ENCODE data around the gene HOXC10. TPM values are rescaled to one million over a fixed set of nuclear protein-coding genes. Genes with fewer than 3 reads are reported as not detected.

The HOXC10 gene
- total RNA-seq, 2 donors from 2014 or later: 0.51 to 7.2 TPM

DNA sequence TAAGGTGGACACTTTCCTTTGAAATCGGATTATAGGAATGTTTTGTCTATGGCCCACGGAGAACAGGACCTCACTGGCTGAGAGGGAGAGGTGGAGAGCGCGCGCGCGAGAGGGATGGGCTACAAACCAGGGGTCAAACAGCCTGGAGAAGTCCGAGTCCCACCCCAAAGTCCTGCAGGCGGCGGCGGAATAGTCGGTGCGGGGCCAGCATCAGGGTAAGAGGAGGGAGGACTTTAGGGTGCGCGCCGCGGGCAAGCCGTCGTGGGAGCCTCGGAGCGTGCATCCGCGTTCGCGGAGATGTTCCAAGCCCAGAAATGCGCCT, 20.5 kb downstream of the HOXC10 start:
- Histone ChIP-seq H3K27me3 (replicated peaks; ENCODE audit: insufficient read depth) (peaks cover 84% of the 10 kb centered on the region), H3K4me3 (no peak overlapping the region), H3K36me3 (no peaks in the 10 kb centered on the region), H3K9me3 (no peaks in the 10 kb centered on the region), H3K4me1 (replicated peaks) (no peaks in the 10 kb centered on the region), H3K27ac (no peak overlapping the region)
- DNase-seq (ENCODE audit: low spot score): no peak
- intact Hi-C loops (cut with DNase I): no loop called here
- WGBS: 4% methylated on average over 26 of the region's 26 CpGs
- TF ChIP-seq POLR2A (IDR thresholded peaks at IDR 0.05) (no peak), POLR2AphosphoS5 (IDR thresholded peaks at IDR 0.05) (no peak)
- TF ChIP-seq, protein P1, sequence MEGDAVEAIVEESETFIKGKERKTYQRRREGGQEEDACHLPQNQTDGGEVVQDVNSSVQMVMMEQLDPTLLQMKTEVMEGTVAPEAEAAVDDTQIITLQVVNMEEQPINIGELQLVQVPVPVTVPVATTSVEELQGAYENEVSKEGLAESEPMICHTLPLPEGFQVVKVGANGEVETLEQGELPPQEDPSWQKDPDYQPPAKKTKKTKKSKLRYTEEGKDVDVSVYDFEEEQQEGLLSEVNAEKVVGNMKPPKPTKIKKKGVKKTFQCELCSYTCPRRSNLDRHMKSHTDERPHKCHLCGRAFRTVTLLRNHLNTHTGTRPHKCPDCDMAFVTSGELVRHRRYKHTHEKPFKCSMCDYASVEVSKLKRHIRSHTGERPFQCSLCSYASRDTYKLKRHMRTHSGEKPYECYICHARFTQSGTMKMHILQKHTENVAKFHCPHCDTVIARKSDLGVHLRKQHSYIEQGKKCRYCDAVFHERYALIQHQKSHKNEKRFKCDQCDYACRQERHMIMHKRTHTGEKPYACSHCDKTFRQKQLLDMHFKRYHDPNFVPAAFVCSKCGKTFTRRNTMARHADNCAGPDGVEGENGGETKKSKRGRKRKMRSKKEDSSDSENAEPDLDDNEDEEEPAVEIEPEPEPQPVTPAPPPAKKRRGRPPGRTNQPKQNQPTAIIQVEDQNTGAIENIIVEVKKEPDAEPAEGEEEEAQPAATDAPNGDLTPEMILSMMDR (IDR thresholded peaks at IDR 0.05): no peak

DNA sequence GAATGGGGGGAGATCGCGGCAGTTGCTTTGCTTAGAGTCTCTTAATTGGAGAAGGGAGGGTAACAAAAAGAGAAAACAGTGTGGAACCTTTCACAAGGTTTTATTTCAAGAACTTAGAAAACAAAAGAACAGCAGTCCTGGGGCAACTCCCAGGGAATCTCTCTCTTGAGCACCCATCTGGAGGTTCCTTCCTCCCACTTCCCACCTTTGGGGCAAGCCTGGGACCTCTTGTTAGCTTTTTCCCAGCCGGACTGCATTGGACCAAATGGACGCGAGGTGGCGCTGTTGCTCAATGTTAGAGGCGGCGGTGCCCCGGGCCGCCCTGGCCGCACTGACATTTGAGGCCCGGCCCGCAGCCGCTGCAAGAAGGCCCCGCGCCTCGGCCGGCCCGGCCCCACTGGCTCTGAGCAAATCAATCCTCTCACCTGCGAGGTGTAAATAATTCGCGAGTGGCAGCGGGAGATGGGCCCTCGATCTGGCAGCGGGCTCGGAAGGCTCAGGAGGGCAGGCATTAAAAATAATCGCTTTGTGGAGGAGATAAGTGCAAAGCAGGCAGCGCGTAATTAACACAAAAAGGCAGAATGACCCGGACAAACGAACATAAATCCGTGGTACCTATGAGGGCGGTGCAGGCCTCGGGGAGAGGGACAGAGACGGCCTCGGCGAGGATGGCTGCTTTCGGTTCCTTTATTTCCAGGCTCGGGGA, 21.1 kb downstream of the HOXC10 start:
- no peak overlapping the region for H3K4me3 ChIP-seq
- peak; percentile 78 for DNase-seq (ENCODE audit: low spot score)
- peaks cover 84% of the 10 kb centered on the region for H3K27me3 ChIP-seq (replicated peaks; ENCODE audit: insufficient read depth)
- no peaks in the 10 kb centered on the region for H3K9me3 ChIP-seq
- no peaks in the 10 kb centered on the region for H3K4me1 ChIP-seq (replicated peaks)
- no peaks in the 10 kb centered on the region for H3K36me3 ChIP-seq
- TF ChIP-seq, protein P1 (IDR thresholded peaks at IDR 0.05): peak; percentile 89 to 99 (median 94)
- peak; percentile 46 for TF ChIP-seq POLR2AphosphoS5 (IDR thresholded peaks at IDR 0.05)
- TF ChIP-seq POLR2A (IDR thresholded peaks at IDR 0.05): no peak
- WGBS: 9% methylated on average over 38 of the region's 39 CpGs
- no peak overlapping the region for H3K27ac ChIP-seq
- intact Hi-C loops (cut with DNase I): loop anchor here (2.0 kb wide), 1 partner anchor 187 kb away; no protein-coding TSS in a partner anchor

DNA sequence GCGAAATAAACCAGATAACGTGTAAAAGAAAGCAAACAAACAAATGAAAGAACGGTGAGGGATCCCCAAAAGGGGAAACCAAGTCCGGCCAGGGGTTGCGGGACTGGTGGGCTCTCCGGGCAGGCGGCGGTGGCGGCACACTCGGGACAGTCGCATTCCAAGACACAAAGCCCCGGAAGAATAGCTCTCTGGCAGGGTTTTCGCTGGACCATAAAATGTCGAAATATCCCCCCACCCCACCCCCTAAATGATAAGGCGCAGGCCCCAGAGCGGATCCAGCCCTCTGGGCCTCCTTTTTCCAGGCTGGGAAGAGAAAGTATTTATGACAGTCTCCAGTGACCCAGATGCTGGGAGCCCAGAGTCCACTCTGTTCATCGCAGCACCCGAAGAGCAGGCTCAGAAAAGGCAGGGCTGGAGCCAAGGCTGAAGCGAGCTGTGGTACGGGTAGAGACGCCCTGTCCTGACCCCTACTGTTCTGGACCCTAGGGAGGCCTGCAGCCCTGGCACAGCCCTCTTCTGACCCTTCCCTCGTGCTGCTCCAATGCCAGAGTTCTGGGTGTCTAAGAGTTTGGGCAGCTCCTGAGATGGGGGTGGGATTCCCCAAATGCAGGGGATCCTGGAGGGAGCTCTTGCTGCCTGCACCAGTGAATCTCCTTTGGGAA, 21.7 kb downstream of the HOXC10 start:
- Histone ChIP-seq H3K4me1 (replicated peaks) (no peaks in the 10 kb centered on the region), H3K27ac (no peak overlapping the region), H3K4me3 (no peak overlapping the region), H3K36me3 (no peaks in the 10 kb centered on the region), H3K9me3 (no peaks in the 10 kb centered on the region), H3K27me3 (replicated peaks; ENCODE audit: insufficient read depth) (peaks cover 83% of the 10 kb centered on the region)
- intact Hi-C loops (cut with DNase I): loop anchor here (2.0 kb wide), 1 partner anchor 186 kb away; no protein-coding TSS in a partner anchor
- TF ChIP-seq POLR2A (IDR thresholded peaks at IDR 0.05) (no peak), POLR2AphosphoS5 (IDR thresholded peaks at IDR 0.05) (no peak)
- WGBS: 24% methylated on average over 22 of the region's 22 CpGs
- DNase-seq (ENCODE audit: low spot score): no peak

DNA sequence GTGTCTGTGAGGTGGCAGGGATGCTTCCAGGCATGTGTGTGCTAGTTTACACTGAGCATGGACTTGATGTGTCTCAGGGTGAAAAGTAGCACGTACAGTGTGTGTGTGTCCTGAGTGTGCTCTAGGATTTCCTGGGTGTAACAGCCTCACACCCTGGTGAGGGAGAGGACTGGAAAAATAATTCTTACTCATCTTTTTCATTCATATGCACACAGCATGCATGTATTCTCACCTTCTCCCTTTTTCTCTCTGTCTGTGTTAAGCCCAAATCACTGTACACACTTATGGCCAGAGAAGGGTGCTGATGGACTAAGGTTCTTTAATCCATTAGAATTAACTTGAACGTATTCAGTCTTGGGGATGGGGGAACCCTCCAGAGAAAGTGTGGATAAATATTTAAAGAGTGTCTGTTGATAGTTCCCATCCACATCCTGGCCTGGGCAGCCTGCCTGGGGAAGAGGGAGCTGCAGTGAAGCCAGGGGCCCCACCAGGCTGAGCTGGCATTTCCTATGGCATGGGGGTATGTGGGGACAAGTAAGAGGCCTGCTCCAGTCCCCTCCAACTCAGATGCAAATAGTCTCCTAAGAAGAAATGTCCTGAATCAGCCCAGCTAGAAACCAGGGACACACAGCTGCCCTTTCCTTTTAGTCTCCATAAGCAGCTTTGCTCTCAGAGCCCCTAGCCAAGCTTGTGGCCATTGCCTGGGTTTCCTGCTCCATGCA, 22.8 kb downstream of the HOXC10 start:
- Histone ChIP-seq H3K27me3 (replicated peaks; ENCODE audit: insufficient read depth) (peaks cover 80% of the 10 kb centered on the region), H3K27ac (no peak overlapping the region), H3K4me3 (no peak overlapping the region), H3K9me3 (no peaks in the 10 kb centered on the region), H3K4me1 (replicated peaks) (no peaks in the 10 kb centered on the region), H3K36me3 (no peaks in the 10 kb centered on the region)
- intact Hi-C loops (cut with DNase I): loop anchor here (2.0 kb wide), 1 partner anchor 185 kb away; no protein-coding TSS in a partner anchor
- no peak for DNase-seq (ENCODE audit: low spot score)
- WGBS: 51% methylated on average over 2 of the region's 2 CpGs
- no peak for TF ChIP-seq POLR2A (IDR thresholded peaks at IDR 0.05)
- no peak for TF ChIP-seq POLR2AphosphoS5 (IDR thresholded peaks at IDR 0.05)

GRCh38 chr12:54008260-54008552, 23.3 kb downstream of the HOXC10 start:
- H3K27me3 ChIP-seq (replicated peaks; ENCODE audit: insufficient read depth): peaks cover 80% of the 10 kb centered on the region
- DNase-seq (ENCODE audit: low spot score): no peak
- intact Hi-C loops (cut with DNase I): no loop called here
- H3K4me1 ChIP-seq (replicated peaks): no peaks in the 10 kb centered on the region
- H3K4me3 ChIP-seq: no peak overlapping the region
- TF ChIP-seq POLR2A (IDR thresholded peaks at IDR 0.05): no peak
- TF ChIP-seq, protein P1 (IDR thresholded peaks at IDR 0.05): no peak
- no peak for TF ChIP-seq POLR2AphosphoS5 (IDR thresholded peaks at IDR 0.05)
- H3K36me3 ChIP-seq: no peaks in the 10 kb centered on the region
- H3K27ac ChIP-seq: no peak overlapping the region
- H3K9me3 ChIP-seq: no peaks in the 10 kb centered on the region
- 48% methylated on average over 2 of the region's 2 CpGs for WGBS
